ENCODE results near the gene KCNN3.

The KCNN3 gene

GRCh38 chr1:154657556-154657955 lies 212.5 kb downstream of the KCNN3 start:
- H3K4me3 ChIP-seq (ENCODE audit: low read depth, low read length): no peak overlapping the region
- peak; percentile 68 for DNase-seq (ENCODE audit: low read depth)
- TF ChIP-seq MAX (IDR thresholded peaks at IDR 0.05; ENCODE audit: low read depth, low read length) (peak; percentile 38; the same call in 1 of the 2 replicates), POLR2A (IDR thresholded peaks at IDR 0.05; ENCODE audit: extremely low read depth, insufficient read length) (no peak)

- DNase-seq (ENCODE audit: low read depth): no peak
- no peak overlapping the region for H3K4me3 ChIP-seq (ENCODE audit: low read depth, low read length)
- no peak for TF ChIP-seq POLR2A (IDR thresholded peaks at IDR 0.05; ENCODE audit: extremely low read depth, insufficient read length)
- no peak for TF ChIP-seq MAX (IDR thresholded peaks at IDR 0.05; ENCODE audit: low read depth, low read length)
- no peak for TF ChIP-seq CTCF (IDR thresholded peaks at IDR 0.05; ENCODE audit: low read depth, low read length)
- TF ChIP-seq MYC (IDR thresholded peaks at IDR 0.05; ENCODE audit: low read depth, low read length): no peak
These were observed 217.2 kb downstream of the KCNN3 start for GRCh38 chr1:154652893-154653292.
